ENCODE results near the gene NSMF. TPM values are rescaled to one million over a fixed set of nuclear protein-coding genes. Genes with fewer than 3 reads are reported as not detected.

NSMF gene
- total RNA-seq, 2 donors from 2014 or later: 39.9 to 52.0 TPM

DNA sequence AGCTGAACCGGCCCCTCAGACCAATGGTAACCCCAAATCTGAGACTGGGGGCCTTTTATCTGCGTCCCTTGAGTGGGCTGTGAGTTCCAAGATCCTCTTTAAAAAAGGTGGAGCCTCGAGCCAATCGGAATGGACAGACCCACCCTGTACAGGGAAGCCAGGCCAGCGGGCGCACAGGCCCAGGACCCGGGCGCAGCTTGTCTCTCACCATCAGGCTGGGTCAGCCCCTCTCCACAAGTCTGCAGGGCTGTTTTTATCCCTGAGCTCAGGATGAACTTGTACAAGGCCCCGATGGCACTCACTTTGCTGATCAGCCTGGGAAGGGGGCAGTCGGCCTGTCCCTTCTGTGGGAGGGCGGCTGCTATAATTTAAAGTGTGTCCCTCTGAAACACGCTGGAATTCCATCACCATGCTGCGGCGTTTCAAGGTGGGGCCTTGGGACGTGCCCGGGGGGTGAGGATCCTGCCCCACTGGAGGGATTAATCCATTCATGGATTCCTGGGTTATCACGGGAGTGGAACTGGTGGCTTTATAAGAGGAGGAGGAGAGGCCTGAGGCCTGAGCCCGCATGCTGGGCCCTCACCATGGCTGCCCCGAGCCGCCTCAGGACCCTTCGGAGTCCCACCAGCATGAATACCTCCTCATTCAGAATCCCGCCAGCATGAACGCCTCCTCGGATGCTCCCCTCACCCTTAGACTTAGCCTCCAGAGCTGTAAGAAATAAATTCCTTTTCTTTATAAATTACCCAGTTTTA is 50.3 kb downstream of the NSMF start:
- intact Hi-C loops (cut with DNase I, micrococcal nuclease): loop anchor here (10.0 kb wide), 2 partner anchors 94 to 114 kb away; no protein-coding TSS in a partner anchor
- no peak for DNase-seq
- ATAC-seq: no peak

DNA sequence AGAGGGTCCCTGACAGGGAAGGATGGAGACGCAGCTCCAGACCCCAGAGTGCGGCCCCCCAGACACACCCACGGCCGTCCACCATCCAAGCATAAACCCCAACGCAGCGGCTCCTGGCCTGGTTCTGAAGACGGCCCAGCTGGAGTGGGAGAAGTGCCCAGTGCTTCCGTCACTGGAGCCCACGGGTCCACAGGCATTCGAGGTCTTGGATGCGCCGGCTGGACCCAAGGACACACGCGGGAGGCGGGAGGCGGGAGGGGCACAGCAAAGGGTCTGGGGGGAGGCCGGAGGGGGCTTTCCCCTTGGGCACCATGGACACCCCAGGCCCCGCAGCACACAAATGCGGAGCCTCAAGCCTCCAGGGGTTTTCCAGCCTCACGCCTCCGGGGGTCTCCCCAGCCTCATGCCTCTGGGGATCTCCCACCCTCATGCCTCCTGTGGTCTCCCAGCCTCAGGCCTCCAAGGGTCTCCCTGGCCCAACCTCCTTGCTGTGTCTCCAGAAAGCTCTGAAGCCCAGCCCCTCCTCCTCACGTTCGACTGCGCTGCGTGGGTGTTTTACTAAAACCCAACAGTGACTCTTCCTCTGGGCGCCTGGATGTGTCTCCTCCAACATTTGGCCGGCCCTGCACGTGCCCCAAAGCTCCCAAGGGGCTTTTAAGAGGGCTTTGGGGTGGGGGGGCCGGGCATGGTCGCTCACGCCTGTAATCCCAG is 51.4 kb downstream of the NSMF start:
- DNase-seq (no peak), ATAC-seq (no peak)
- intact Hi-C loops (cut with DNase I, micrococcal nuclease): loop anchor here (10.0 kb wide), 2 partner anchors 93 to 113 kb away; no protein-coding TSS in a partner anchor

DNA sequence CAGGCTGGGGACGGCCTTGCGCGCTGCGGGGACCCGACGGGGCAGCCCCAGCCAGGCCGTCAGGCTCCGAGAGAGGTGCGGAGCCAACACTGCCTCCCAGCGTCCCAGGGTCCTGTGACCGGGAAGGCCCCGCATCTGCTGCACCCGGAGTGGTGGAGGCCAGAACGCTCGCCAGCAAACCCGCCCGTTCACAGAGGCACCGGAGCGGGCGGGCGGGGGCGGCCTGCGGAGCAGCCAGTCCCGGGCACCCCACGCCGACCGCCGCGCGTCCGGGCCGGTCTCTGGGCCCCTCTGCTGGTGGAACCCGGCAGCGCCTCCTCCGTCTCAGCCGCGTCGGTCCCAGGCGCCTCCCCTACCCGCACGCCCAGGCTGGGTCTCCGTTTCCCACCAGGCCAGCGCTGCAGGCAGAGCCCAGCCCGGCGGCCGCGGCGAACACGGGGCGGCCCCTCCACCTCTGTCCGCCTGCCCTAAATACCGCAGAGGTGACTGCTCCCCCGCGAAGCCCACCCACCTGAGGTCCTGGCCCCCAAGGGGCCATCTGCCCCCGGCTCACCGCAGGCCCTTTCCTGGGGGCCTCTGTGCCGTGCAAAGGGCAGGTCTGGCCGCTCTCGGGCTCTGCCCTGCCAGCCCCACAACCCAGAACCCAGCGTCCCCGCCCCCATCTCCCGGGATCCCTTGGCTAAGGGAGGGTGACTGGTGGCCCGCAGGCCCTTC is 52.1 kb downstream of the NSMF start:
- intact Hi-C loops (cut with DNase I, micrococcal nuclease): loop anchor here (10.0 kb wide), 2 partner anchors 92 to 112 kb away; no protein-coding TSS in a partner anchor
- peak; percentile 86 for ATAC-seq
- DNase-seq: peak; percentile 64 to 84

DNA sequence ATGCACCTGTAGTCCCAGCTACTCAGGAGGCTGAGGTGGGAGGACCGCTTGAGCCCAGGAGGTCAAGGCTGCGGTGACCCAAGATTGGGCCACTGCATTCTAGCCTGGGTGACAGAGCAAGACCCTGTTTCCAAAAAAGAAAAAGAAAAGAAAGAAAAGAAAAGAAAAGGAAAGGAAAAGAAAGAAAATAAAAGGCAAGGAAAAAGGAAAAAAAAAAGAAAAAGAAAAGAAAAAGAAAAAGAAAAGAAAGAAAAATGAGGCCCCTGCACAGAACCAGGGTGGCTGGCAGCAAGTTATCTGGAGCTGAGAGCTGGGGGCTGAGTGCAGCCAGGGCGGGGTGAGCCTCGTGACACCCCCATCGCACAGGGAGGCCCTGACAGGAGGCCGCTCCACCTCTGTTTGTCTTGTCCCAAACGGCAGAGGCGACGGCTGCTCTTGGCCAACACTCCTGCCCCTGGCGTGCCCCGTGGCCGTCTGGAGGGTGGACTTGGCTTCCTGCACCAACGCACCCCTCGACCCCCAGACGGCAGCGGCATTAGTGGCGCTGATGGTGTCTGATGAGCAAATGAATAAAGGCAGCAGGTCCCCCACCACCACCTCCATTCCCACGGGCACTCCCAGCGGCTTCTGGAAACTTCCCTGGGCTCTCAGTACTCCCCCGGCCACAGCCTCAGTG is 52.9 kb downstream of the NSMF start:
- DNase-seq (peak; percentile 50 to 61), ATAC-seq (peak; percentile 56)
- intact Hi-C loops (cut with DNase I, micrococcal nuclease): loop anchor here (10.0 kb wide), 2 partner anchors 91 to 111 kb away; no protein-coding TSS in a partner anchor

DNA sequence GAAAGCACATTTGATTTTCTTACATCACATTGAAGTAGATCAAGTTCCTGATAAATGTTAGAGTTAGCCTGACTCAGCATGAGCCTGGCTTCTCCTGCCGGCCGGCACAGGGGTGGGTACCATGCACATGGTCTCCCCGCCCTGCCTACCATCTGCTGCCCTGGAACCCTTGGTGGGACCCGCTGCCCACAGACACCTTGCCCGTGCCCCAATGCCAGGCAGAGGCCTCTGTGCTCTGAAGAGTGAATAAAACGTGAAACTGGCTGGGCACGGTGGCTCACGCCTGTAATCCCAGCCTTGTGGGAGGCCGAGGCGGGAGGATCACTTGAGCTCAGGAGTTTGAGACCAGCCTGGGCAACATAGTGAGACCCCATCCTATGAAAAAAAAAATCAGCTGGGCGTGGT is 53.5 kb downstream of the NSMF start:
- no peak for ATAC-seq
- no peak for DNase-seq
- intact Hi-C loops (cut with DNase I, micrococcal nuclease): loop anchor here (10.0 kb wide), 2 partner anchors 91 to 111 kb away; no protein-coding TSS in a partner anchor

DNA sequence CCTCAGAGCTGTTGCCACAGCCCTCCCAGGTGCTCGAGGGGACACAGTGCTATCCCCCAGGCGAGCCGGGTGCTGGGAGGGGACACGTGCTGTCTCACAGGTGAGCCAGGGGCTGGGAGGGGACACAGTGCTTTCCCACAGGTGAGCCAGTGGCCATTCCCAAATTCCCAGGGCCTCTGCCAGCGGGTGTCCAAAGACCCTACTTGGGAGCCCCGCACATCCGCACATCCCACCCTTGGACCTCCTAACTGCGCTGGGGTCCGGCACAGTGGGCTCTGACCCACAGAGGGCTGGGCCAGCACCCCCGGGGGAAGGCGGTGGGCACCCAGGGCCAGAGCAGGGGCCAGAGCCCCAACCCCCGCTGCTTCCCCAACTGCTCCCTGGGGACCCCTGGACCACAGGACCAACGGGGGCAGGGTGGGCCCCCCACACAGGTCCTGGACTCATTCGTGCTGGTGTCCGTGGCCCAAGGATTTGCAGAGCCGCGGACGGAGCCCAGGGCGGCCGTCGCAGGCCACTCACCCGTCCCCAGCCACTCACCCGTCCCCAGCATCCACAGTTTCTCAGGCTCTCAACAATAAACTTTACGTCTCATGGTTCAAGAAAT is 54.1 kb downstream of the NSMF start:
- ATAC-seq (no peak), DNase-seq (no peak)
- intact Hi-C loops (cut with DNase I, micrococcal nuclease): loop anchor here (10.0 kb wide), 2 partner anchors 90 to 110 kb away; no protein-coding TSS in a partner anchor

DNA sequence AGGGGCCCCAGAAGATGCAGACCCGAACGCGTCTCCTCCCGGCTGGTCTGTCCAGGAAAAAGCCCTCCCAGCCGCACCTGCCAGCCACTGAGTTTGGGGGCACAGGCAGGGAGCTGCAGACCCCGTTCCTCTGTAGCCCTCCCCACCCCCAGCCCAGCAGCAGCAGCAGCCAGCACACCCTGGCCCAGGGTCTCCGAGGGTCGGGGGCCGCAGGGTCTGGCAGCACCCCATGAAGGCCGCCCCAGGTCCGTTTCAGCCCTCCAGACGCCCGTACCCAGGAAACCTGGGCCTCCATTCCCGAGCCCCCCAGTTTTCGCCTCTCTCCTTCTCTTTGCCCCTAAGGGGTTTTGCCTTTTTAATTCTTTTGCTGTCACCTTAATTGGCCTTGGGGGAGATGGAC is 55.9 kb downstream of the NSMF start:
- intact Hi-C loops (cut with DNase I, micrococcal nuclease): loop anchor here (10.0 kb wide), 2 partner anchors 88 to 108 kb away; no protein-coding TSS in a partner anchor
- ATAC-seq: no peak

DNA sequence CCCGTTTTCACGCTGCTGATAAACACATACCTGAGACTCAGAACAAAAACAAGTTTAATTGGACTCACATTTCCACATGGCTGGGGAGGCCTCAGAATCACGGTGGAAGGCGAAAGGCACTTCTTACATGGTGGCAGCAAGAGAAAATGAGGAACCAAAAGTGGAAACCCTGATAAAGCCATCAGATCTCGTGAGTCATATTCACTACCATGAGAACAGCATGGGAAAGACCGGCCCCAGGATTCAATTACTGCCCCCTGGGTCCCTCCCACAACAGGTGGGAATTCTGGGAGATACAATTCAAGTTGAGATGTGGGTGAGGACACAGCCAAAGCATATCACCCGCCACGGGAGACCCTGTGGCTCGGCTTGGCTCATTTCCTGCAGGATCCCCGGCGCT is 56.4 kb downstream of the NSMF start:
- ATAC-seq (no peak), DNase-seq (no peak)
- intact Hi-C loops (cut with DNase I, micrococcal nuclease): loop anchor here (10.0 kb wide), 2 partner anchors 88 to 108 kb away; no protein-coding TSS in a partner anchor

More for the DNA sequence above, 55.9 kb downstream of the NSMF start:
- no peak for DNase-seq

DNA sequence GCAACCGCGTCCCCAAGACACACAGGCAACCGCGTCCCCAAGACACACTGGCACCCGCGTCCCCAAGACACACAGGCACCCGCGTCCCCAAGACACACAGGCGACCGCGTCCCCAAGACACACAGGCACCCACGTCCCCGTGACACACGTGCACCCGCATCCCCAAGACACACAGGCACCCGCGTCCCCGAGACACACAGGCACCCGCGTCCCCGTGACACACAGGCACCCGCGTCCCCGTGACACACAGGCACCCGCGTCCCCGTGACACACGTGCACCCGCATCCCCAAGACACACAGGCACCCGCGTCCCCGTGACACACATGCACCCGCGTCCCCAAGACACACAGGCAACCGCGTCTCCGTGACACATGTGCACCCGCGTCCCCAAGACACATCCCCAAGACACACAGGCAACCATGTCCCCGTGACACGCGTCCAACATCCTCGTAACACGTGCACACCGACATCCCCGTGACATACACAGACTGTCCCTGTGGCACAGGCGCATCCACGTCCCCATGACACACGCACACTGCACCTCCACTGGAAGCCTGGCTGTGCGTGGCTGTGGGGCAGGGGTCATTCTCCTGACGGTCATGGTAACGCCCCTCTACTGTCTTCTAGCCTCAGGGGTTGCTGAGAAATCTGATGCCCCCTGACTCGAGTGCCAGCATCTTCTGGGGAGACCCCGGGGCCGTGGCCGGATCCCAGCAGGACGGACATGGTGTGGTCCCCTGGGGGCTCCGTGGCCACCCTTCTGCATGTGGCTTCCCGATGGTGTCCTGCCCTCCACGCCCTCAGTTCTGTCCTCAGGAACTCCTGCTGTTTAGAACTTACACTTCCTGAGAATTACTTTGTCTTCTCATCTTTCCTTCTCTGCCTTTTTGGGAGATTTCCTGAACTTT is 60.3 kb downstream of the NSMF start:
- intact Hi-C loops (cut with DNase I, micrococcal nuclease): no loop called here
- DNase-seq: no peak
- no peak for ATAC-seq

DNA sequence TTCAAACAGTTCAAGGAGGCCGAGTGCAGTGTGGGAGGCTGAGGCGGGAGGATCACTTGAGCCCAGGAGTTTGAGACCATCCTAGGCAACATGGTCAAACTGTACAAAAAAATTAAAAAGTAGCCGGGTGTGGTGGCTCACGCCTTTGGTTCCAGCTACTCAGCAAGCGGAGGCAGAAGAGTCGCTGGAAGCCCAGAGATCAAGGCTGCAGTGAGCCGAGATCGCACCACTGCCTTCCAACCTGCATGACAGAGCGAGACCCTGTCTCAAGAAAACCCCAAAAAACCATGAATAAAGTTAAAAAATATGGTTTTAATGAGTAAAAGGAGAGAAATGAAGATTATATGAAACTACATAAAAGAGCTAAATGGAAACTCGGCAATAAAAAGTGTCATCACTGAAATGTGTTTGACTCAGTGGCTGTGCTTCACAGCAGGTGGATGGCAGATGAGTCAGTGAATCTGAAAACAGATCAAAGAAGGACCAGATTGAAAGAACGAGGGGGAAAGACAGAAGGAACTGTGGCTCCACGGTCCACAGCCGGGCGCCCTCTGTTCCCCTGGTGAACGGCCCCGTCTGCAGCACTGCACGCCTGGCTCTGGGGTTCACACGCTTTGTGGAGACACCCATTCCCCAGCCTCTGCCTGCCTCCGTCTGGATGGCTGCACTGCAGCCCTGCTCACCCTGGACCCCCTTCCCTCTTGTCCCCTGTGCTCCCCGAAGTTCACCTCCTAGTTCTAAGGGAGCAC is 61.3 kb downstream of the NSMF start:
- ATAC-seq (no peak), DNase-seq (no peak)
- intact Hi-C loops (cut with DNase I, micrococcal nuclease): no loop called here

Small RNA genes lying within 50 kb of the gene (microRNA-seq; reads per million reads assigned to microRNA genes)
- gene MIR7114: 1.1 to 2.7 reads per million in 2 donors

Other genes starting within 250 kb of the NSMF start
- gene RNF208, start 237.1 kb downstream of the NSMF start, total RNA-seq: 1 to 10 TPM; 5.1 to 9.7 TPM
- under 1 TPM; 0.43 to 0.47 TPM for gene CYSRT1, start 234.2 kb downstream of the NSMF start, total RNA-seq
- not detected for gene RNF224, start 231.8 kb downstream of the NSMF start, total RNA-seq
- not detected for gene SLC34A3, start 228.4 kb downstream of the NSMF start, total RNA-seq
- gene TUBB4B, start 218.0 kb downstream of the NSMF start, total RNA-seq: 100 to 1,000 TPM; 353 to 486 TPM
- gene STPG3, start 208.0 kb downstream of the NSMF start, total RNA-seq: not detected
- 10 to 100 TPM; 61.6 to 70.3 TPM for gene NELFB, start 204.0 kb downstream of the NSMF start, total RNA-seq
- gene TOR4A, start 181.6 kb downstream of the NSMF start, total RNA-seq: 10 to 100 TPM; 59.3 to 60.8 TPM
- gene NRARP, start 157.1 kb downstream of the NSMF start, total RNA-seq: 100 to 1,000 TPM; 163 to 181 TPM
- gene EXD3, start 36.2 kb downstream of the NSMF start, total RNA-seq: 10 to 100 TPM; 44.1 to 57.3 TPM
- gene NOXA1, start 35.9 kb downstream of the NSMF start, total RNA-seq: 10 to 100 TPM; 33.3 to 42.6 TPM
- gene ENTPD8, start 18.0 kb downstream of the NSMF start, total RNA-seq: 100 to 1,000 TPM; 108 to 120 TPM
- gene PNPLA7, start 91.1 kb upstream of the NSMF start, total RNA-seq: 10 to 100 TPM; 18.4 to 22.4 TPM
- 100 to 1,000 TPM; 109 to 136 TPM for gene MRPL41, start 92.5 kb upstream of the NSMF start, total RNA-seq
- gene DPH7, start 119.6 kb upstream of the NSMF start, total RNA-seq: 10 to 100 TPM; 21.7 to 27.5 TPM
- gene ZMYND19, start 131.2 kb upstream of the NSMF start, total RNA-seq: 10 to 100 TPM; 12.5 to 22.4 TPM
- 100 to 1,000 TPM in 1 of 2 donors, 10 to 100 TPM in 1; 89.5 to 120 TPM for gene ARRDC1, start 146.4 kb upstream of the NSMF start, total RNA-seq
- gene EHMT1, start 159.7 kb upstream of the NSMF start, total RNA-seq: 10 to 100 TPM; 72.2 to 98.4 TPM